ENCODE results near the gene ATP1A1.

Gene ATP1A1

DNA sequence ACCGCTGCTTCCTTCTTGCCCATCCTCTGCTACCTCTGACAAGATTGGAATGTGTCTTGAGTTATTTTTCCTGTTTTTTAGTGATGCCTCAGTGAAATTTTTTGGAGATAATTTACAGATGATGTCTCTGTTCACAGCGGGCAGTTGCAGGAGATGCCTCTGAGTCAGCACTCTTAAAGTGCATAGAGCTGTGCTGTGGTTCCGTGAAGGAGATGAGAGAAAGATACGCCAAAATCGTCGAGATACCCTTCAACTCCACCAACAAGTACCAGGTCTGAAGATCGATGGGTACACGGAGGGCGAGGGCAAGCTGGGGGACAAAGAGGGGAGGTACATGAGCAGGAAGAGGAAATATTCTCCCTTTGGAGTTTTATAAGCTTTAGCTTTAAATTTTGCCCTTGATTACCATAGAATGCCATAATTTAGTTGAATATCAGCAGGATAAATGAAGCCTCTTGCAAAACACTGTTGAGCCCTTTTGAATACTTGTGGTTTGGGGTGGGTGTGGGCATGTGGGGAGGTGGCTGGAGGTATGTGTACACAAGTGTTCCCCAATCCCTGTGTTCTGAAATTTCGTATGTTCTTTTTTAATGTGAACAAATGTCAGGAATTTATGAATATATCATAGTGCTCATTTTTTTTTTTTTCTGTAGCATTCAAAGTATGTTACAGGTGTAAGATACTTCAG, 19.8 kb downstream of the ATP1A1 start:
- FAIRE-seq, result no peak

DNA sequence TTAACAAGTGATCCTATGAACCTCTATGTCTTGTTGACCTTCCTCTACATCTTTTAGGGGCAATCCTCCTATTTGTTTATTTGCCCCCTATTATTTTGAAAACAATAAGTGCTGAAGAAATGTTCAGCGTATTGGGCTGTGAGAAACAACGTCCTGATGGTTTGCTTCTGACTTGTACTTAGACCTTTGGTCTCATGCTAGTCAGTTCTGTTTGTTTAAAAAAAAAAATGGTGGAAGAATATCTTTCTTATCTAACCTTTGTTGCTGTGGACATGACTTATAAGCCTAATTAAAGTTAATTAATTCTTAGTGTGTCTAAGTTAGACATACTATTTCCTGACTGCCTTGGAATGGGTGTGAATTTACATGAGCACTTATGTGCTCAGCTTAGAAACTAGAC, 20.7 kb downstream of the ATP1A1 start:
- FAIRE-seq, result no peak

DNA sequence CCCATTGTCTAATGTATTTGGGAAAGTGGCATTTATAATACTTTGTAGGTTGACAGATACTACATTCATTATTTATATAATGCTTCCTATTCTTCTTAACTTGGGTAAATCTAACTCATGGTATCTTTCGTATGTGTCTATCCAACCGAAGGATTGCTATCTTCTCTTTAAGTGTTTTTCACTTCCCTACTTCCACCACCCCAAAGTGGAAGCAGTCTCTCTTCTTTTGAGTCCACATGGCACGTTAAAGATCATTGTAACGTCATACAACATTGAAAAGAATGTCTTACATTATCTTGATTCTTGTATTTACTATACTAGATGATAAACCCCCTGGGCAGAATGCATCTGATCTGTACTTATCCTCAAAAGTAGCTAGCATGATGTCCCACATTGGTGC, 21.2 kb downstream of the ATP1A1 start:
- no peak for FAIRE-seq

DNA sequence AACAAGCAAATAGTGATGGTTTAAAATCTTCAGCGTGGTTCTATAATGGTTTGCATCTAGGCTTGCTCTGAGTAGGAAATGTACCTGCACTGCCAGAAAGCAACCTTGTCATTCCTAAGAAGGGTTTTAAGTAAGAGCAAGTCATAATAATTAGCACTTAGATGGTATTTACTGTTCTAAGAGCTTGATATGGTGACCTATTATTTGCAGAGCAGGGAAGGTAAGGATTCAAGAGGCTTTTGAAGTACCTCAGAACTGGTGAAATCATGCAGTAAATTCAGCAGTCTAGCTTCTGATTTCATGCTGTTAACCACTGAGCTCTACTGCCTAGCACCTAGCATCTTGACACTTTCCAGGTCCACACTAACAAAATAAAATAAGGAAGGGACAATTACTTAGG, 23.7 kb downstream of the ATP1A1 start:
- no peak for FAIRE-seq

DNA sequence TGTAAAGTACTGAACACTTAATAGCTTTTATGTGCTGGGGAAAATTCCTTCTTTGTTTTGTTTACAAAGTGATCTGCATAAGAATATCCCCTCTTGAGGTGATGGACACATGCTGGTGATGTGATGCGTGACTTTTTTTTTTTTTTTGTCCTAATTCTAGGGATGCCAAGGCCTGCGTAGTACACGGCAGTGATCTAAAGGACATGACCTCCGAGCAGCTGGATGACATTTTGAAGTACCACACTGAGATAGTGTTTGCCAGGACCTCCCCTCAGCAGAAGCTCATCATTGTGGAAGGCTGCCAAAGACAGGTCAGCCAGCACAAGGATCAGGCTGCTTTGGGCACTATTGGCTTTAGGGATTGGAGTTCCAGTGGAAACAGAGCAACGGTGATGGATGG, 24.7 kb downstream of the ATP1A1 start:
- FAIRE-seq, result no peak

DNA sequence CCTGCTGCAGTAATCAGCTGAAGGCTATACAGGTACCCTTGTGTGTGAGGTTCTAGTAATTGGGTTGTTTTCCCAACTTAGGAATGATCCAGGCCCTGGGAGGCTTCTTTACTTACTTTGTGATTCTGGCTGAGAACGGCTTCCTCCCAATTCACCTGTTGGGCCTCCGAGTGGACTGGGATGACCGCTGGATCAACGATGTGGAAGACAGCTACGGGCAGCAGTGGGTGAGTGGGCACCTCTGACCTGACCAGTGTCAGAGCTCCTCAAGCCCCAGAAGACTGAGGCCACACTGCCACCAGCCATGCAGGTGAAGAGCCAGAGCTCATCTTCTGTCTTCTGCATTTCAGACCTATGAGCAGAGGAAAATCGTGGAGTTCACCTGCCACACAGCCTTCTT, 27.7 kb downstream of the ATP1A1 start:
- FAIRE-seq, result no peak

DNA sequence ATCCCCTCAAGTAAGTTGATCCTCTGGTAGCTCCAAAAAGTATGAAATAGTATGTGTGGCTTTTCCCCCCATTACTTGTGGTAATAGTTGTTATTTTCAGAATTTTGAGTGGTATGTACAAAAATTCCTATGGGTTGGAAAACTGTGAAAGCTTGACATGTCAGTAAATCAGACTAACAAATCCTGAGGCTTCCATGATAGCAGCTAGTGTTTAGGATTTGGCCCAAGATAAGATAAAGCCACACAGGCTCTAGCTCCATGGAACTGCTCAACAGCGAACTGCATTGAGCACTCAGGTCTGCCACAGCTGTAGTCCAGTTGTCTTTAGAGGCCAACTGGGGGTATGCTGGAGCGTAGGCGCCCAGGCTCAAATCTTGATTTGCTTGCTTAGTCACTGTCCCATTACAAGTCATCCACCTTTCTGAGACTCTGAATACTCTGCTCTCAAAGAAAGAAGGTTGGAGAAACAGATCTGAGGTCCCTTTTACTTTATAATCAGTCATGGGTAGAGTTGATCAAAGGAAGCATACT, 28.7 kb downstream of the ATP1A1 start:
- FAIRE-seq, result no peak

DNA sequence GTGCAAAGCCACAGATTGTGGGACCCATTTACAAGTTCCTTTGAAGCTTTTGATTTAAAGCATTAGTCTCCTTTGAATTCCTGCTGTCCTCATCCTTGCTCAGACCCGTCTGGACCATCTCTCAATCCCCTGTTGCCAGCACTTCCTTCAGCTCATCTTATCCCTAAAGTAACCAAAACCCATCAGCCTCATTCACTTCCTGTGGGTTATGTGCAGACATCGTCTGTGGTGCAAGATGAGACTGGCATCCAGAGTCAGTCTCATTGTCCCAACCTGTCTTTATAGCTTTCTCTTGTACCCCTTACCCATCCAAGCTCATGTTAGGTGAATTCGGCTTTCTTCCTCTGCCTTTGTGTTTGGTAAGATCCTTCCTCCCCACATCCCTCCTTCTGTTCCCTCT, 29.3 kb downstream of the ATP1A1 start:
- no peak for FAIRE-seq

DNA sequence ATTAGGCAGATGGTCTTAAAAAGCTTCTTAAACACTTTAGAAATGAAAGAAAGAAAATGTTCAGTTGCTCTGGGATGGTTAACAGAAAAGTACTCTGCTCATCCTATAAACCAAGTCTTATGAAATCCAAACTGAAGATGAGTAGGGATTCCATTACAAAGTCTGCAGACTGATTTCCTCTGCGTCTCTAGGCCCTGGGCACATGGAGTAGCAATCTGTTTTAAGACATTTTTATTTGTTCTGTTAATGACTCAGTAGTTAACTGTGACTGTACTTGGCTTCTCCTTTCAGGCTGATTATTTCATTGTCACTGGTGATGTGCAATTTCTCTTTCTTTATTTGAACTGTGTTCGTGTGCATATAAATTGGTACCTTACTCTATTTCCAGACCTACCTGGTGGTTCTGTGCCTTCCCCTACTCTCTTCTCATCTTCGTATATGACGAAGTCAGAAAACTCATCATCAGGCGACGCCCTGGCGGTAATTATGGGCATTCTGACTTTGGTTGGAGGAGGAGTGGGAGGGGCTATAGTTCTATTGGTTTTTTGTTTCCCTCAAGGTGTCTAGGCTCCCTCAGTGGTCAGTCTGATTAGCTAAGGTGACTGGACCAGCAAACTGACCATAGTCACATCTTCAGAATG, 30.6 kb downstream of the ATP1A1 start:
- no peak for FAIRE-seq

DNA sequence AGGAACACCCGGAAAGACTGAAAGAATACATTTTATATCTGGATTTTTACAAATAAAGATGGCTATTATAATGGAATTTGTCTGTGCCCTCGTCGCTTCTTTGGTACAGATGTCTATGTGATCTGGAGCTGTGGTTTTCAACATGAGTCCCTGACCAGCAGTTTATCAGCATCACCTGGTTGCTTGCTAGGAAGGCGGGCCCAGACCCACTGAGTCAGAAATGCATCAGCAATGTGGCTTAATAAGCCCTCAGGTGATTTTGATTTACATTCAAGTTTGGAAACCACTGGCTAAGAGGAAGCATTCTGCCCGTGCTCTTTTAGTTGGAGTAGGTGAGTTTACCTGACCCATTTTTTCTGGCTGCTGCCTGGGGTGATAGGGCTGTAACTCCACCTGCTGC, 31.7 kb downstream of the ATP1A1 start:
- no peak for FAIRE-seq

DNA sequence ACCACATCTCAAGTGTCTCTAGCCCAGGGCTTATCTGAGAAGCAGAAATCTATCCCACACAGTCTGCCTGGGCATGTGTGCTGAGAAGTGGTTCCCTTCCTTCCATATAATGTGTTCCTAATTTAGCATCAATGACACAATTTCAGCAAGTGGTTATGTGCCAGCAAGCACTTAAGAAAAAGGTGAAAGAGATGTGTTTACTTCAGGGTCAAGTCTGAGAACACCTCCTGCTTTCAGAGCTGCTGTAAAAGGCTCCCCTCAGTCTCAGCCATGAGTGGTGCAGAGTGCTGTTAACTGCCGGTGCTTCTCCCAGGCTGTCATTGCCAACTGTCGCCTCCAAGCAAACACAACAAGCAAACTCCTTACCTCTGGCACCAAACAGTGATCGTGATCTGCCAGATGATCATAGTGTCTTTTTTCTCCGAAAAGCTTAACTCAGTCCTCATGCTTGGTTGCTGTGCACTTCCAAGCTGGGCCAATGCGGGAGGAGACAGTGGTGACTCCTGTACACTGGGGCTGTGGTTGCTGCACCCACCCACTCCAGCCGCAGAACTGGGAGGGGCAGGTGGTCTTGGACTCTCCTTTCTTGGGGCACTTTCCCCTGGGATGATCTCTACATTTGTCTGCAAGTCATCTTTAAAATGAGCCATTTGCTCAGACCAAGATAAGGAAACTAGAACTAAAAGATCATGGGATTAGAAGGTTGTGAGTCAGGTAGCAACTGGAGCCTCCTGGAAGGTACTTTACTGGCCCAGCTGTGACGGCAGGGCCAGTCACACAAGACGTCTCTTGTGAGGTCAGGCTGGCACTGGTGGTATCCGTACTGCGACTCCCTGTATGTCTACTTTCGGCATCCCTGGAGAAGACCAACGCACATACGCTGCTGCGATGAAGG, 32.4 kb downstream of the ATP1A1 start:
- FAIRE-seq, result no peak

DNA sequence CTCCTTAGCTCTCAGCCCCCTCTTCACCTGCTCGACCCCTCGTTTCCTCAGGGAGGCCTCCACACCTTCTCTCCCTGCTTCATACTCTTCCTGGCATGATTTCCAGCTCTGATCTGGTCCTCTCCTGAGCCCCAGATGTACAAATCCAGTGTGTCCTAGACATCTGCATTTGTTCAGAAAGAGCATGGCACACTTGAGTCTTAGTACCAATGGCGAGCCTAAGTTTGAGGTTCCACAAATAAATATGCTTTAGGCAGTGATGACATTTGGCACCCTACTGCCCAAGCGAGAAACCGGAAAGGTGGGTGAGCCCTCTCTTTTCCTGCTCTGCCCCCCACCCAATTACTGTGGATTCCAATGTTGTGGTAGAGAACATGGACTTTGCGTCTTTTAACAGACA, 34.0 kb downstream of the ATP1A1 start:
- FAIRE-seq, result no peak

DNA sequence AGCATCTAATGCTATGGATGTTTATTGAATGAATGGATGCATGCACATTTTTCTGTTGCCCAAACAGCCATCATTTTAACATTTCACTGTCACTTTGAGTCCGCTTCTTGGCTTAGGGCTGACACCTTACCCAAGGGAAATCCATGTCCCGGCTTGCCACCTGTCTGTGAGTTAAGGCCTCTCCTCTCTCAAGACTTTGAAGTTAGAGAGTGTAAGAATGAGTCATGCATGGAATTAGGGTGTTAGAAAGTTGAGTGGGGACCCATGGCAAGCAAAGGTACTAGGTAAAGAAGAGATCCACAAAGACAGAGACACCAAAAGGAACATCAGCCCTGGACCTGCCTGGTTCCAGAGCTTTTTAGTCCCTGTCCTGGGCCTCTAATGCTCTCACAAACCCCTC, 35.1 kb downstream of the ATP1A1 start:
- no peak for FAIRE-seq

DNA sequence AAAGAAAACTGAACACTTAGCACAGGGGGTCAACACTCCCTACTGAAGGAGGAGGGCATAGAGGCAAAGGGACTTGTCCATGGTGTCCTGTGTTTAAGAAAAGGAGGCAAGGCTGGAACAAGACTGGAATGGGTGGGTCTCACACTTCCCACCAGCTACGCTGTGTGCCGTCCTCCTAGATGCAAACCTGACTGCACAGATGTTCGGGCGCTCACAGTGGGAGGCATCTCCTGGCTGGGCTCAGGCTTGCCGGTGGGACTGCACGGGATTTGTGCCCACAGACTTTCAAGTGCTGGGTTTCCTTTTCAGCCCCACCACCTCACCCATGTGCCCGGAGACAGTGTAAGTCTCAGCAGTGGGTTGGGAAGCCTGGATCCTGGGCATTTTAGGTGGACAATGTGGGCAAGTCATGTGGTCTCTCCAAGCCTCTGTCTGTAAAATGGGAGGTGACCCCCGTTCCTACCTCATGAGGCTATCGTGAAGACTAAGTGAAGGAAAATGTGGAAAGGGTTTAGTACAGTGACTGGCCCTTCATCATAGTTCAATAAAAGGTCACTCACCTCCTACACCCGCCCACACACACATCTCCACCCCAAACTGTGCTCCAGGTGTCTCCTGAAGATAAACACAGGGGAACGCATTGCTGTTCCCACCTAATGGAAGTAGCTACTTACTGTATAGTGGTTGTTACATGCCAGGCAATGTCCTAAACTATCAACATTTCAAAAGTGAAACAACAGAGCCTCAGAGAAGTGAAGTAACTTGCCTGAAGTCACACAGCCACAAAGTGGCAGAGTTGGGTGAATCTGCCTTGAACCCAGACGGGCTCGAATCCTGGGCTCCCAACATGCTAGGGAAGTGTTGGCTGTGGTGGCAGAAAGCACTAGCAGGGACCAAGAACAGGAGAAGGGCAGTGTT, 36.0 kb downstream of the ATP1A1 start:
- FAIRE-seq, result no peak

DNA sequence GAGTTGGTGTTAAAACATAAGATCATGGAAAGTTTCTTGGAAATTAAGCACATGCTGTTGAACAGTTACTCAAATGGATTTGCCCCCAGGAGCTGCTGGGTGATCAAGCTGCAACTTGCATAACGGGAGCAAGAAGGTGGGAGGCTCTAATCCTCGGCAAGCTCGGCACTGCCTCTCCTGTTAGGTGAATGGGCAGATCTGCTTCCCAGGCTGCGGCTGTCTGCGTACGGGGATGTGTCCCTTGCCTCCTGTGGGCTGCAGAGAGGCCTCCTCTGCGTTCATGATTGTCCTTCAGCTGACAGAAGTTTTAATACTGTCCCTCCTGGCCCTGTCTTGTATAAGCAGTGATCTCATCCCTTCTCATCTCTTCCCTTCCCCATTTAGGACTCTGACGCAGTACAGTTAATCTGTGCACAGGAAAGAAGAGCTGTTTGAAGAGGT, 36.7 kb downstream of the ATP1A1 start:
- FAIRE-seq, result no peak

DNA sequence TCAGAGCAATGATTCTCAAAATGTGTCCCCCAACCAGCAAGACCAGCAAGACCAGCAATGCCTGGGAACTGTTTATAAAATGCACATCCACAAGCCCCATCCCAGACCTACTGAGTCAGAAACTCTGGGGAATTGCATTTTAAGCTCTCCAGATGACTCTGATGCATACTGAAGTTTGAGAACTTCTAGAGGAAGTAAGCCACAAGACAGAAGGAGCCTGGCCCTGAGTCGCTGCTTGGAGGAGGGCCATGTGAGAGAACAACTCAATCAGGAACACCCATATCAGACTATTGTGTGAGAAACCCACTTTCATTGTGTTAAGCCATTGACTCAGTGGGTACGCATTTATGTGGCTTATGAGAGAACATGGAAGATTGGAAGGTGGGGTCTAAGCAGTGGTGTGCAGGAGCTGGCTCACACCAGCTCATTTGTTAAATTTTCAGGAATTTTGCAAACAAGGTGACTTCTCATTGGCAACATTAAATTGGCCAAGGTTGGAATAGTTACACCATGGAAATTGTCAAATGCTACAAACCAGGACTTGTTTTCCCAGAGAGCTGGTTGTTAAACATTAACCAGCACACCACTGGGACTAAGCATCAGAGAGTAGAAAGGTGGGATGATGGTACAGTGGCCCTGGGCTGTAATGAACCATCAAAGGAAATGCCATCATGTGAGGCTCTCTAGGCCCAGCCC, 38.9 kb downstream of the ATP1A1 start:
- no peak for FAIRE-seq

DNA sequence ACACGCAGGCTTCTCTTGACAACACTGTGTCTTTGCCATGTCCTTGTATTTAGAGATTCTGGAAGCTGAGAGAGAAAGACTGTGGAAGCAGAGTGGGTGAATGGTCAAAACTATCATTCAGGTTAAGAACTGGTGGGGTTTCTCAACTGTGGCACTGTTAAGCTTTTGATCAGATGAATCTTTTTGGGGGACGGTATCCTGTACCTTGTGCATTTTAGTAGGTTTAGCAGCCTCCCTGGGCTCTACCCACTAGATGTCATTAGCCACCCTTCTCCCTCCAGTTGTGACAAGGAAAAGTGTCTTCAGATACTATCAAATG, 39.4 kb downstream of the ATP1A1 start:
- FAIRE-seq, result no peak

DNA sequence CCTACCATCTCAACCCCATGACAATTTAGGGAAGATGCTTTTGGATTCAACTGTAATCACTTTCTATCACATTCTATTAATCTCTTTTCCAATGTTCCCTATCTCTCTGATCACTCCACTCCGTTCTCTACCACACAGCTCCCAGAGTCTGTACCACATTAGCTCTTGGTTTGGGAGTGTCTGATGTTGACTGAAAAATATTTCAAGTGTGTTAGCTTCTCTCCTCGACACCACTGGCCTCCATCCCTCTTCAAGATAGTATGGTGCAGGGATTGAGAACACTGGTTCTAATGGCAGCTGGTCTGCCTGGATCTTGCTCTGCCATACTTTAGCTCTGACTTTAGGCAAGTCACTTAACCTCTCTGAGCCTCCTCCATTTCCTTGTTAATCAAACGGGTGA, 39.9 kb downstream of the ATP1A1 start:
- no peak for FAIRE-seq

DNA sequence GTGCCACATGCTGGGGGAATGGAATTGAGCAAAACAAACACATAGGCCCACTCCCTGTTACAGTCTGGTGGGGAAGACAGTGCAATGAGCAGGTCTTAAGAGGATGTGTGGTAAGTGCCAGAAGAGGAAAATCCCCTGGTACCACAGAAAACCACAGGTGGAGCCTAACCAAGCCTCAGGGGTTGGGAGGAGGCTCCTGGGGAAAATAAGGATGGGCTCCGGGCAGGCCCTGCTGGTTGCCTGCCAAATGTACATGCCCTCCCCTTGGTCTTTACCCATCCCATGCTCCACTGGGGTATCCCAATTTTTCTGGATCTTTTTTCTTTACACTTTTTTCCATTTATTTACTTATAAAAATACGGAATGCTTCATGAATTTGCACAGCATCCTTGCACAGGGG, 40.4 kb downstream of the ATP1A1 start:
- FAIRE-seq, result no peak

DNA sequence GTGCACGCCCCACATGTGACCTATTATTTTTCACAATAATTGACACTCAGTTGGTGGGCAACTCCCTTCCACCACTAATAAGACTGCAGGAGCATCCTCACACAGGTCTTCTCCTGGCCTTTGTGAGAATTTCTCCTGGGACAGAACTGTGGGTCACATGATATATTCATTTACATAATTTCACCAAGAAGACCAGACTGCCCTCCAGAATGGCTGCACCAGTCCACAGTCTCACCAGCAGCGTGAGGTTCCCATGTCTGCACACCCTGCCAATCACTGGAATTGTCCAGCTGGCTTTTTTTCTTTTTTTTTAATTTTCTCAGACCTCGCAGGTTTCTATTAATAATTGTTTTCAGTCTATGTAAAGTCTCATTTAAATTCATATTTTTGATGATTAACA, 41.3 kb downstream of the ATP1A1 start:
- FAIRE-seq, result no peak

DNA sequence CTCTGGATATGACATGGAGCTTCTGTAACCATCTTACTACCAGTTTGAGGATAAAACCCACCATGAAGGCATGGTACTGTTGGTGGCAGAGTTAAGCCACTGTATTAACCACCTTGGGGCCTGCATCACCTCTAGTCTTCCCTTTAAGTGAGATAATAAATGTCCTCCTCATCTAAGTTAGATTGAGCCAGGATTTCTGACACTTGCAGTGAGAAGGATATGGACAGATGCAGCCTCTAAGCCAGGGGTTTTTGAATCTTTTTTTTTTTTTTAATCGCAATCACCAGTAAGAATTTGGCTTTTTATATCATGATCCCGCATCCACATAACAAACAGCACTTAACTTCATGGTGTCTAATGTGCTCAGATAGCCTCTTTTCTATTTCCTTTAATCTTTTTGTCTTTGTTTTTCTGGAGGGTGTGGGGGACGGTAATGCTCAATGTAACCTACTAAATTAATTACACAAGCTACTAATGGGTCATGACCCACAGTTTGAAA, 42.2 kb downstream of the ATP1A1 start:
- no peak for FAIRE-seq
